Keratinocyte (primary cell): ENCODE results near the gene SLC6A1. TPM values are rescaled to one million over a fixed set of nuclear protein-coding genes. Genes with fewer than 3 reads are reported as not detected.

ENCODE experiments used
- DNase-seq: peaks from one replicate; pipeline ENCODE4 v3.0.0-alpha.2; 2011; ENCODE audit warnings: low read depth, missing footprints, low spot score
- FAIRE-seq: peaks from 2 replicates; lab custom pipeline; 2011; peaks lifted over from hg19 to GRCh38; lab: Jason Lieb, UNC
- H2AFZ ChIP-seq: 2 replicates; pipeline ENCODE4 v1.6.0; 2012; ENCODE audit warnings: low read length, control low read depth, inconsistent platforms; ENCODE audit not compliant: control insufficient read depth
- H3K27ac ChIP-seq: 2 replicates; pipeline ENCODE4 v1.5.1; 2011; ENCODE audit warnings: low read length; ENCODE audit not compliant: control insufficient read depth, insufficient read depth
- H3K27me3 ChIP-seq: 3 replicates; pipeline ENCODE4 v1.6.0; 2011; ENCODE audit warnings: low read length; ENCODE audit not compliant: control insufficient read depth, insufficient read depth; ENCODE audit errors: extremely low read depth
- H3K36me3 ChIP-seq, 2 experiments: 2 replicates in 1 of 2; 3 replicates in 1 of 2; pipeline ENCODE4 v1.5.1; 2011; ENCODE audit warnings: low read length in 2 of 2, mild to moderate bottlenecking in 1 of 2; ENCODE audit not compliant: control insufficient read depth in 2 of 2, insufficient read depth in 2 of 2; ENCODE audit errors: extremely low read depth in 1 of 2
- H3K4me1 ChIP-seq: 3 replicates; pipeline ENCODE4 v1.5.1; 2011; ENCODE audit warnings: low read length; ENCODE audit not compliant: control insufficient read depth, insufficient read depth; ENCODE audit errors: extremely low read depth
- H3K4me2 ChIP-seq: 3 replicates; pipeline ENCODE4 v1.6.0; 2011; ENCODE audit warnings: low read depth, low read length; ENCODE audit not compliant: control insufficient read depth, insufficient read depth; ENCODE audit errors: extremely low read depth
- H3K4me3 ChIP-seq, 3 experiments: fragments of 200-600 bp in 1 of 3; sonication (generic) in 1 of 3; 2 replicates in 2 of 3; 3 replicates in 1 of 3; pipeline ENCODE4 v1.5.1; 2011 to 2016; ENCODE audit warnings: low read length in 3 of 3, mild to moderate bottlenecking in 3 of 3, control low read depth in 2 of 3, inconsistent platforms in 1 of 3, low read depth in 1 of 3, mixed read lengths in 1 of 3, mixed run types in 1 of 3, moderate library complexity in 1 of 3; ENCODE audit not compliant: control insufficient read depth in 2 of 3, insufficient read depth in 2 of 3; ENCODE audit errors: extremely low read depth in 1 of 3
- H3K79me2 ChIP-seq: 2 replicates; pipeline ENCODE4 v1.6.0; 2012; ENCODE audit warnings: low read length; ENCODE audit not compliant: control insufficient read depth, insufficient read depth
- H3K9ac ChIP-seq: 3 replicates; pipeline ENCODE4 v1.6.0; 2011; ENCODE audit warnings: low read length; ENCODE audit not compliant: control insufficient read depth, insufficient read depth; ENCODE audit errors: extremely low read depth
- H3K9me1 ChIP-seq: 3 replicates; pipeline ENCODE4 v1.6.0; 2011; ENCODE audit warnings: low read length; ENCODE audit not compliant: control insufficient read depth, insufficient read depth; ENCODE audit errors: extremely low read depth
- H3K9me3 ChIP-seq: 2 replicates; pipeline ENCODE4 v1.5.1; 2012; ENCODE audit warnings: low read depth, low read length; ENCODE audit not compliant: control insufficient read depth
- H4K20me1 ChIP-seq: 3 replicates; pipeline ENCODE4 v1.6.0; 2011; ENCODE audit warnings: low read length; ENCODE audit not compliant: control insufficient read depth, insufficient read depth; ENCODE audit errors: extremely low read depth
- EZH2 ChIP-seq: IDR thresholded peaks from one replicate; pipeline ENCODE4 v1.6.1; 2012; ENCODE audit warnings: inconsistent platforms, mild to moderate bottlenecking, low read length, moderate library complexity
- dilution Hi-C: fragments of 300-500 bp; cut with MboI; formaldehyde crosslinking; loops from one replicate; pipeline ENCODE4 v1.7.0; 2020; ENCODE audit warnings: low sequenced_read_pairs; ENCODE audit not compliant: extremely low pct_ligation_motif_present
- polyA plus RNA-seq, 5 experiments: library from polyadenylated mRNA; depleted of rRNA in 3 of 5; stranded (reverse) in 3 of 5; stranded (forward) in 1 of 5; unstranded in 1 of 5; fragments of >200 nt; gene quantifications; 1 replicate in 1 of 5; 2 replicates in 3 of 5; 3 replicates in 1 of 5; pipeline versions ENCODE4 v1.2.1 to v1.2.3, GENCODE V29; 2011 to 2012; ENCODE audit warnings: missing spikeins in 2 of 5, low read depth in 1 of 5, low replicate concordance in 1 of 5
- TF ChIP-seq, protein P1 (sequence below), 3 experiments: IDR thresholded peaks in 1 of 3; conservative IDR thresholded peaks in 1 of 3; optimal IDR thresholded peaks in 1 of 3; 2 replicates in 2 of 3; 3 replicates in 1 of 3; pipeline versions ENCODE3 to v1.5.1; 2011; ENCODE audit warnings: low read length in 3 of 3, mild to moderate bottlenecking in 3 of 3, moderate library complexity in 2 of 3, control low read depth in 1 of 3, inconsistent platforms in 1 of 3; ENCODE audit not compliant: insufficient read depth in 2 of 3; ENCODE audit errors: extremely low read depth in 1 of 3

The SLC6A1 gene
- polyA plus RNA-seq, 1 donor (not counting 4 experiments of a cell fraction or from before 2014, with no cell fraction given): not detected

DNA sequence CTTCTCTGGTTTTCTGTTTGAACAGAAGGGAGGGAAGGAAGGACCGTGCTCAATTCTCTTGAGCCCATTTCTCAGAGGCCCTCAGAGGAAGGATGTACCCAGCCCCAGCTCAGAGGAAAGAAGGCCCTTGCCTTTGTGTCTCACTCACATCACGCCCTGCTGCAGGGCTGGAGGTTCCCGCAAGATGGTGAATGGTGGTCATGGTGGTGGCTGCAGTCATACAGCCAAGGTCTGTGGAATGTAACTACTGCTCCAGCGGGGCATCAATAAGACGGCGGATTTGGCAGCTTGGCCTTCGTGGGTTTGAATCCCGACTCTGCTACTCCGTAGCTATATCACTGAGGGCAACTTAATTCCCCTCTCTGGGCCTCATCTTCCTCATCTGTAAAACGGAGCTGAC is 62.9 kb downstream of the SLC6A1 start:
- no peak overlapping the region for H2AFZ ChIP-seq
- DNase-seq (no peak), FAIRE-seq (no peak)
- H3K9ac ChIP-seq: no peak overlapping the region
- H3K27ac ChIP-seq: no peak overlapping the region
- no peak for TF ChIP-seq EZH2
- TF ChIP-seq, protein P1, sequence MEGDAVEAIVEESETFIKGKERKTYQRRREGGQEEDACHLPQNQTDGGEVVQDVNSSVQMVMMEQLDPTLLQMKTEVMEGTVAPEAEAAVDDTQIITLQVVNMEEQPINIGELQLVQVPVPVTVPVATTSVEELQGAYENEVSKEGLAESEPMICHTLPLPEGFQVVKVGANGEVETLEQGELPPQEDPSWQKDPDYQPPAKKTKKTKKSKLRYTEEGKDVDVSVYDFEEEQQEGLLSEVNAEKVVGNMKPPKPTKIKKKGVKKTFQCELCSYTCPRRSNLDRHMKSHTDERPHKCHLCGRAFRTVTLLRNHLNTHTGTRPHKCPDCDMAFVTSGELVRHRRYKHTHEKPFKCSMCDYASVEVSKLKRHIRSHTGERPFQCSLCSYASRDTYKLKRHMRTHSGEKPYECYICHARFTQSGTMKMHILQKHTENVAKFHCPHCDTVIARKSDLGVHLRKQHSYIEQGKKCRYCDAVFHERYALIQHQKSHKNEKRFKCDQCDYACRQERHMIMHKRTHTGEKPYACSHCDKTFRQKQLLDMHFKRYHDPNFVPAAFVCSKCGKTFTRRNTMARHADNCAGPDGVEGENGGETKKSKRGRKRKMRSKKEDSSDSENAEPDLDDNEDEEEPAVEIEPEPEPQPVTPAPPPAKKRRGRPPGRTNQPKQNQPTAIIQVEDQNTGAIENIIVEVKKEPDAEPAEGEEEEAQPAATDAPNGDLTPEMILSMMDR (optimal IDR thresholded peaks at IDR 0.05 in 1 of 3, IDR thresholded peaks at IDR 0.05 in 1 of 3, conservative IDR thresholded peaks at IDR 0.05 in 1 of 3; ENCODE audit: extremely low read depth in 1 of 3, insufficient read depth in 2 of 3, low read length in 3 of 3): no peak
- H3K9me1 ChIP-seq: no peaks in the 10 kb centered on the region
- H3K4me2 ChIP-seq: no peak overlapping the region
- H3K4me3 ChIP-seq: no peak overlapping the region
- H3K79me2 ChIP-seq: no peaks in the 10 kb centered on the region
- H3K9me3 ChIP-seq: no peaks in the 10 kb centered on the region
- H3K36me3 ChIP-seq: no peaks in the 10 kb centered on the region
- no peaks in the 10 kb centered on the region for H4K20me1 ChIP-seq
- dilution Hi-C loops: loop anchor here (10.0 kb wide), 1 partner anchor 149 kb away; no protein-coding TSS in a partner anchor
- H3K4me1 ChIP-seq: peaks cover 6% of the 10 kb centered on the region
- H3K27me3 ChIP-seq: peaks cover 11% of the 10 kb centered on the region

DNA sequence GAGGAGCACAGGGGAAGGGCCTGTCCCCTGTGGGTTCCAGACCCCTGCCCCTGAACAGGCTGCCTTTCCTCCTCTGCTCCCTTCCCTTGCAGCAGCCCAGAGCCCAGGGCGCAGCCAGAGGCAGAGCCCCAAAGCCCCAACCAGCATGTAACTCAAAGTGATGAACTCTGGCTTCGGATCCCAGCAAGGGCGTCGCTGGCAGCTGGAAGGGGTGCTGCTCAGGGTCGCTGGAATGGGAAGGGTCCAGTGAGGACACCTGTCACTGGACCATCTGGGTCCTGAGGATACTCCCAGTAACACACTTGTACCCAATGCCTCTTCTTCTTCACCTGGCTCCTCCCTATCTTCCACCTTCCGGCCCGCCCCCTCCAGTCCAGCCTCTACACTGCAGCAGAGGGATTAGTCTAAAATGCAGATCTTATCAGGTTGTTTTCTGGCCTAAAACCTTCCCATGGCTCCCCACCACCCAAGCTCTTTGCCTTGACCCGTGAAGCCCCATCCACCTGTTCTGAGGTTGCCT is 64.0 kb downstream of the SLC6A1 start:
- FAIRE-seq: no peak
- no peak for DNase-seq
- Histone ChIP-seq H3K79me2 (no peaks in the 10 kb centered on the region), H3K9ac (no peak overlapping the region), H4K20me1 (no peaks in the 10 kb centered on the region), H3K36me3 (no peaks in the 10 kb centered on the region), H3K27ac (no peak overlapping the region), H3K4me1 (peaks cover 11% of the 10 kb centered on the region), H3K9me1 (no peaks in the 10 kb centered on the region), H3K4me3 (no peak overlapping the region), H2AFZ (no peak overlapping the region), H3K4me2 (no peak overlapping the region), H3K27me3 (peaks cover 5% of the 10 kb centered on the region), H3K9me3 (no peaks in the 10 kb centered on the region)
- TF ChIP-seq, protein P1 (optimal IDR thresholded peaks at IDR 0.05 in 1 of 3, IDR thresholded peaks at IDR 0.05 in 1 of 3, conservative IDR thresholded peaks at IDR 0.05 in 1 of 3; ENCODE audit: extremely low read depth in 1 of 3, insufficient read depth in 2 of 3, low read length in 3 of 3): no peak
- no peak for TF ChIP-seq EZH2
- dilution Hi-C loops: loop anchor here (10.0 kb wide), 1 partner anchor 148 kb away; no protein-coding TSS in a partner anchor
